Activated CD8-positive, alpha-beta memory T cell treated with anti-CD3 and anti-CD28 coated beads for 24 hours (primary cell): ENCODE measurements around the gene S100A13.
"Not testable (repeated sequence)": the region's sequence is repeated elsewhere in the genome, so short reads cannot be mapped to it uniquely, and the experiment has no call there.

Experiments used
- DNase-seq: peaks from one replicate; pipeline ENCODE4 v3.0.0-alpha.2; 2020

S100A13 gene

GRCh38 chr1:153626904-153627714 lies at the start of gene S100A13:
Gene S100A13, minus strand, starts transcription at chr1:153627505. Its CDS starts 1,033 bp downstream, at chr1:153626472.
- no peak for DNase-seq

- DNase-seq, result no peak
These were observed 46.2 kb upstream of the S100A13 start for GRCh38 chr1:153673511-153673910.

- peak; percentile 81 for DNase-seq
These were observed 44.5 kb upstream of the S100A13 start for GRCh38 chr1:153671628-153672353.

GRCh38 chr1:153670859-153671627 lies 43.7 kb upstream of the S100A13 start, which contains the start of gene ILF2:
Gene ILF2, minus strand, starts transcription at chr1:153670993. Its CDS starts 71 bp downstream, at chr1:153670922.
- DNase-seq, result peak; percentile 97

- no peak for DNase-seq
These were observed 43.1 kb upstream of the S100A13 start for GRCh38 chr1:153670257-153670858.

GRCh38 chr1:153669606-153670005 lies 42.3 kb upstream of the S100A13 start:
- no peak for DNase-seq

- DNase-seq, result not testable (repeated sequence)
These were observed 41.4 kb upstream of the S100A13 start for GRCh38 chr1:153668672-153669071.

- no peak for DNase-seq
These were observed 40.1 kb upstream of the S100A13 start for GRCh38 chr1:153667439-153667838.

GRCh38 chr1:153663211-153663610 lies 35.9 kb upstream of the S100A13 start:
- DNase-seq, result no peak

- DNase-seq, result no peak
These were observed 35.0 kb upstream of the S100A13 start for GRCh38 chr1:153662269-153662668.

GRCh38 chr1:153661111-153661708 lies 33.9 kb upstream of the S100A13 start:
- no peak for DNase-seq

GRCh38 chr1:153659656-153660055 lies 32.4 kb upstream of the S100A13 start:
- DNase-seq, result no peak

GRCh38 chr1:153659175-153659534 lies 31.9 kb upstream of the S100A13 start:
- DNase-seq, result no peak

- DNase-seq, result peak; percentile 97
These were observed 31.3 kb upstream of the S100A13 start, which contains the start of gene SNAPIN for GRCh38 chr1:153658400-153659174. Gene SNAPIN, plus strand, starts transcription at chr1:153658703. Its CDS starts 41 bp downstream, at chr1:153658744.

- DNase-seq, result no peak
These were observed 28.0 kb upstream of the S100A13 start for GRCh38 chr1:153655333-153655732.

GRCh38 chr1:153652805-153653500 lies 25.6 kb upstream of the S100A13 start:
- no peak for DNase-seq

- no peak for DNase-seq
These were observed 24.5 kb upstream of the S100A13 start for GRCh38 chr1:153651771-153652170.

GRCh38 chr1:153649863-153650235 lies 22.5 kb upstream of the S100A13 start:
- DNase-seq, result no peak

- no peak for DNase-seq
These were observed 22.0 kb upstream of the S100A13 start for GRCh38 chr1:153649137-153649862.

GRCh38 chr1:153648000-153648643 lies 20.8 kb upstream of the S100A13 start:
- no peak for DNase-seq
